ENCODE measurements around the gene UBTF.

UBTF gene

GRCh38 chr17:44219616-44220212 is at the start of gene UBTF:
TSS of gene UBTF (minus strand) at chr17:44219675. CDS start at chr17:44218229, 1,446 bp downstream.
- DNase-seq = peak; percentile 71

- DNase-seq = no peak
These were observed 49.4 kb upstream of the UBTF start for GRCh38 chr17:44268709-44269534.

- DNase-seq = no peak
These were observed 48.5 kb upstream of the UBTF start, which contains the start of gene SLC4A1 for GRCh38 chr17:44267818-44268490. TSS of gene SLC4A1 (minus strand) at chr17:44268135. CDS start at chr17:44262866, 5,269 bp downstream.

GRCh38 chr17:44267165-44267455 is 47.6 kb upstream of the UBTF start:
- DNase-seq = no peak

GRCh38 chr17:44266402-44267164 is 47.1 kb upstream of the UBTF start:
- DNase-seq = no peak

- no peak for DNase-seq
These were observed 43.9 kb upstream of the UBTF start for GRCh38 chr17:44263345-44263902.

GRCh38 chr17:44262654-44263225 is 43.3 kb upstream of the UBTF start:
- no peak for DNase-seq

- no peak for DNase-seq
These were observed 40.8 kb upstream of the UBTF start for GRCh38 chr17:44260296-44260695.

- DNase-seq = no peak
These were observed 39.4 kb upstream of the UBTF start for GRCh38 chr17:44258811-44259351.

GRCh38 chr17:44257815-44258760 is 38.6 kb upstream of the UBTF start:
- DNase-seq = no peak

GRCh38 chr17:44256671-44257070 is 37.2 kb upstream of the UBTF start:
- DNase-seq = no peak

- DNase-seq = no peak
These were observed 36.4 kb upstream of the UBTF start for GRCh38 chr17:44255915-44256314.

GRCh38 chr17:44254361-44255095 is 35.1 kb upstream of the UBTF start:
- no peak for DNase-seq

GRCh38 chr17:44253006-44253405 is 33.5 kb upstream of the UBTF start:
- no peak for DNase-seq

GRCh38 chr17:44251062-44251461 is 31.6 kb upstream of the UBTF start:
- DNase-seq = no peak

GRCh38 chr17:44249501-44250246 is 30.2 kb upstream of the UBTF start:
- no peak for DNase-seq

- DNase-seq = no peak
These were observed 28.6 kb upstream of the UBTF start for GRCh38 chr17:44247876-44248736.

- no peak for DNase-seq
These were observed 28.0 kb upstream of the UBTF start for GRCh38 chr17:44247440-44247841.

All from NCI-H510A treated with DMSO at 0.1 percent for 48 hours (cell line).